Esophagus squamous epithelium (tissue), 4 donors: ENCODE measurements around the gene ROCK2.

ENCODE experiments used
- POLR2A ChIP-seq, 4 donors: fragments of 450-650 bp; IDR thresholded peaks; one replicate each; pipeline ENCODE4 v1.6.1; 2017; ENCODE audit warnings: antibody characterized with exemption in 4 of 4, mild to moderate bottlenecking in 4 of 4, moderate library complexity in 3 of 4
- TF ChIP-seq, protein P1 (sequence below), 6 experiments: fragments of 450-650 bp in 4 of 6; fragments of 200-600 bp in 2 of 6; sonication (generic) in 2 of 6; IDR thresholded peaks; one replicate each; pipeline ENCODE4 v1.5.1; 2016 to 2019; ENCODE audit warnings: antibody characterized with exemption in 6 of 6, mild to moderate bottlenecking in 4 of 6, moderate library complexity in 4 of 6

DNA sequence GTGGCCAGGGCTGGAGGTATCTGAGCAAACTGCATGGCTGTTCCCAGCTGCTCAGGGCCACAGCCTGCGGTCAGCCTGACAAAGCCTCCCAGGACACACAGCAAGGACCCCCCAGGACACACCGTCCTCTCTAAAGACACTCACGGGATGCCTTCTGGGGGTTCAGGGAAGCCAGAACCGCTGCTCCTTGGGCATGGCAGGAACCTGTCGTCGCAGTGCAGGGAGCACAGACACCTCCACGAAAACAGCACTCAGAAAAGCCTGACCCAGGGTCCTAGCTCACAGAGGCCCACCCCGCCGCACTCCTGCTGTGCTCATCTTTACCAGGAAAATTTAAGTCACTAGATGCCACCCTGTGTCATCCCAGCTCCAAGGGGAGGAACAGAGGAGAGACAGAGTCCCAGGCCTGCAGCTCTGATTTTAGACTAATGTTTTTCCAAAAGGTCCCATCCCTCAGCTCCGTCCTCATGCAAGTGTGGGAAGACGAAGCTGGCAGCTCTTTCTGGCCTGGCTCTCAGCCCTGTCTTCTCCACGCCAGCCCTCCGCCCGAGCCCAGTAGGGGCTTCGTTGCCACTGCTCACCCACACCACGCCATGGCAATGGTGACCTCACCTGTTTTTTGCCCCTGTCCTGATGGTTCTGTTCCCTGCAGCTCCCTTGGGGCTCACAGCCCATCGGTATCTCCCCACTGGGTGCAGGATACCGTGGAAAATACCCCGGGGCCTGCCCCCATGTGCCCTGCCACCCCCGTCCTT, 213.1 kb downstream of the ROCK2 start:
- TF ChIP-seq, protein P1, sequence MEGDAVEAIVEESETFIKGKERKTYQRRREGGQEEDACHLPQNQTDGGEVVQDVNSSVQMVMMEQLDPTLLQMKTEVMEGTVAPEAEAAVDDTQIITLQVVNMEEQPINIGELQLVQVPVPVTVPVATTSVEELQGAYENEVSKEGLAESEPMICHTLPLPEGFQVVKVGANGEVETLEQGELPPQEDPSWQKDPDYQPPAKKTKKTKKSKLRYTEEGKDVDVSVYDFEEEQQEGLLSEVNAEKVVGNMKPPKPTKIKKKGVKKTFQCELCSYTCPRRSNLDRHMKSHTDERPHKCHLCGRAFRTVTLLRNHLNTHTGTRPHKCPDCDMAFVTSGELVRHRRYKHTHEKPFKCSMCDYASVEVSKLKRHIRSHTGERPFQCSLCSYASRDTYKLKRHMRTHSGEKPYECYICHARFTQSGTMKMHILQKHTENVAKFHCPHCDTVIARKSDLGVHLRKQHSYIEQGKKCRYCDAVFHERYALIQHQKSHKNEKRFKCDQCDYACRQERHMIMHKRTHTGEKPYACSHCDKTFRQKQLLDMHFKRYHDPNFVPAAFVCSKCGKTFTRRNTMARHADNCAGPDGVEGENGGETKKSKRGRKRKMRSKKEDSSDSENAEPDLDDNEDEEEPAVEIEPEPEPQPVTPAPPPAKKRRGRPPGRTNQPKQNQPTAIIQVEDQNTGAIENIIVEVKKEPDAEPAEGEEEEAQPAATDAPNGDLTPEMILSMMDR (IDR thresholded peaks at IDR 0.05) = no peak
- TF ChIP-seq POLR2A (IDR thresholded peaks at IDR 0.05) = no peak
